Activated naive CD8-positive, alpha-beta T cell (primary cell): ENCODE results near the gene SPDYE17.
"Not testable (repeated sequence)": the region's sequence is repeated elsewhere in the genome, so short reads cannot be mapped to it uniquely, and the experiment has no call there.

Experiments
- H3K27ac Mint-ChIP-seq: one replicate; pipeline ENCODE4 v1.8.0; 2021; ENCODE audit warnings: mixed read lengths
- H3K27me3 Mint-ChIP-seq: one replicate; pipeline ENCODE4 v1.8.0; 2021; ENCODE audit warnings: mixed read lengths
- H3K36me3 Mint-ChIP-seq: one replicate; pipeline ENCODE4 v1.8.0; 2021; ENCODE audit warnings: mixed read lengths
- H3K4me1 Mint-ChIP-seq: one replicate; pipeline ENCODE4 v1.8.0; 2021; ENCODE audit warnings: low read depth, mixed read lengths
- H3K4me3 Mint-ChIP-seq: one replicate; pipeline ENCODE4 v1.8.0; 2021; ENCODE audit warnings: mild to moderate bottlenecking, mixed read lengths
- H3K9me3 Mint-ChIP-seq: one replicate; pipeline ENCODE4 v1.8.0; 2021; ENCODE audit warnings: low read depth, mixed read lengths

The SPDYE17 gene, protein sequence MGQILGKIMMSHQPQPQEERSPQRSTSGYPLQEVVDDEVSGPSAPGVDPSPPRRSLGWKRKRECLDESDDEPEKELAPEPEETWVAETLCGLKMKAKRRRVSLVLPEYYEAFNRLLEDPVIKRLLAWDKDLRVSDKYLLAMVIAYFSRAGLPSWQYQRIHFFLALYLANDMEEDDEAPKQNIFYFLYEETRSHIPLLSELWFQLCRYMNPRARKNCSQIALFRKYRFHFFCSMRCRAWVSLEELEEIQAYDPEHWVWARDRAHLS

DNA sequence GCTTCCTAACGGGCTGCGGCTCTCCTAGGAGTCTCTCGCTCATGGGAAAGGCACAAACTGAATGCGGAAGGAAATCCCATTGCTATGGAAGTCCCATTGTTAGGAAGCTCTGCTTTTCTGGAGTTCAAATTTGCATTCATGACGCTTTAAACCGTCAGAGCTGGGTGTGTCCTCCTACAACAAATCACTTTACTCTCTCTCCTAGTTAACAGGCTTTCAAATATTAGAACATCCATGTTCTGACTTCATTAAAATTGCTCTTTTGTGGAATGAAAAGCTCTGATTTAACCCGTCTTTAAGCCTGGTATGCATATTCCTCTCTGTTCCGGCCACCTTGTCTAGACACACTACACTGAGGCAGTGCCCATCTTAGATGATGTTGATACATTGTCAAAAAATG is at the start of gene SPDYE17:
SPDYE17 (minus strand) TSS at position 101 of the 400 bp plus-strand sequence. CDS start 1,791 bp downstream, outside the sequence.
- H3K27me3 Mint-ChIP-seq, H3K9me3 Mint-ChIP-seq, H3K4me3 Mint-ChIP-seq, H3K27ac Mint-ChIP-seq, H3K36me3 Mint-ChIP-seq, H3K4me1 Mint-ChIP-seq: not testable (repeated sequence)

DNA sequence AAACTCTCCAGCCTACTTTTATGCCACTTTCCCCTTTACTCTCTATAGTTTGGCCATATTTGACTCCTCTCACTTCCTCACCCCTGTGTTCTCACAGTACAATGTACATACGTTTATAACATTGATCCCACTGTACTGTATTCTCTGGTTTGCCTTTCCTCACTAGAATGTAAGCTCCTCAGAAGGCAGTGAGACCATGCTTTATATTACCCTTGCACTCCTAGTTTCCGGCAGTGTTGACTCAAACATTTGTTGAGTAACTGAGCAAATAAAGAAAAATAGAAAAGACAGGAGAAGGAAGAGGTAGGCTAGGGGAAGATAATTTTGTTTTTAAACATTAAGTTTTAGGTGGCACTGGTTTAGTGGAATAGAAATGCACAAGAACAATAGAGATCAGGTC is 48.1 kb upstream of the SPDYE17 start:
- H3K4me1 Mint-ChIP-seq, H3K4me3 Mint-ChIP-seq, H3K36me3 Mint-ChIP-seq, H3K27me3 Mint-ChIP-seq, H3K9me3 Mint-ChIP-seq, H3K27ac Mint-ChIP-seq: not testable (repeated sequence)

DNA sequence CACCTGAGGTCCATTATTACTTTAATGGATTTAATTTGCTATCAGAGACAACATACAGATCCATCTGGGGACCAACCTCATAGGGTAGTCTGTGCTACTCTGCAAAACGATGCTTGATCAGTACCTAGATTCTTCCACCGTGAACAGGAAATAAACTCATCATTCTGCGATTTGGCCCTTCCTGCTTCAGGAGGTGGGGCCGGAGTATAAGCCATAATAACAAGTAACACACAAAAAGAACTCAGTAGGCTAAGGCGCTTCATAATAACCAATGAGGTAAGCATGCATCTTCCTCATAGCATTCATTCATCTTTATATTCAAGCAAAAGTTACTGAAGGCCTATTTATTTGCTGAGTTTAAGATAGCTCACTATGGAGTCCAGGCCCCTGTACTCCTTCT is 47.5 kb upstream of the SPDYE17 start:
- H3K36me3 Mint-ChIP-seq, H3K4me1 Mint-ChIP-seq, H3K27me3 Mint-ChIP-seq, H3K4me3 Mint-ChIP-seq, H3K27ac Mint-ChIP-seq, H3K9me3 Mint-ChIP-seq: not testable (repeated sequence)

DNA sequence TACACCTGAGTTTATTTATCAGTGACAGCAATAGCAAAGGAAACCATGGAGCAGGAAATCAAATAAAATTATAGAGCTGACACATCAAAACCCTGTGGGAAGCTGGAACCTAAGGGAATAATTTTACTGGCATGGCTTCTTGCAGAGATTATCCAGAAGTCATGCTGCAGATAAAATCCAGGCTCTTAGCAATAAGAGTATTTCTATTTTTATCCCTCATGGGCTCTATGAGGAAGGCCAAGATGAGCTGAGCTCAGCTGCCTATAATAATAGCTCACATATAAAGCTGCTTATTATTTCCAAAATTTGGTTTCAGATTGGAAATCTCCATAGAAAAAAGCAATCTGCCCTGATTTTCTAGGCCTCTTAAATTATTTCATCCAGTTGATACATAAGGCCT is 47.0 kb upstream of the SPDYE17 start:
- H3K4me3 Mint-ChIP-seq, H3K4me1 Mint-ChIP-seq, H3K9me3 Mint-ChIP-seq, H3K27me3 Mint-ChIP-seq, H3K27ac Mint-ChIP-seq: not testable (repeated sequence)
- H3K36me3 Mint-ChIP-seq: peaks cover 12% of the 10 kb centered on the region

DNA sequence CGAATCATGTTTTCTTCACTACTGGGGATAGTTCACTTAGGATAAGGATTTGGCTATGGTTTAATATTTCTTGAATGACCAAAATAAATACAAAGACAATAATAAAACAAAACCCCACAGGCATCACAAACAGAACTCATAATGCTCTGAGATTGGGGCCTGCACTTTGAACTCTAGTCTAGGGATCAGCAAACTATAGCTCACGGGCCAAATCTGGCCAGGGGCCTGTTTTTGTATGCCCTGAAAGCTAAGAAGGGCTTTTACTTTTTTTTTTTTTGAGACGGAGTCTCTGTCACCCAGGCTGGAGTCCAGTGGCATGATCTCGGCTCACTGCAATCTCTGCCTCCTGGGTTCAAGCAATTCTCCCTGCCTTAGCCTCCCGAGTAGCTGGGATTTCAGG is 44.9 kb upstream of the SPDYE17 start:
- H3K9me3 Mint-ChIP-seq, H3K27me3 Mint-ChIP-seq: not testable (repeated sequence)

DNA sequence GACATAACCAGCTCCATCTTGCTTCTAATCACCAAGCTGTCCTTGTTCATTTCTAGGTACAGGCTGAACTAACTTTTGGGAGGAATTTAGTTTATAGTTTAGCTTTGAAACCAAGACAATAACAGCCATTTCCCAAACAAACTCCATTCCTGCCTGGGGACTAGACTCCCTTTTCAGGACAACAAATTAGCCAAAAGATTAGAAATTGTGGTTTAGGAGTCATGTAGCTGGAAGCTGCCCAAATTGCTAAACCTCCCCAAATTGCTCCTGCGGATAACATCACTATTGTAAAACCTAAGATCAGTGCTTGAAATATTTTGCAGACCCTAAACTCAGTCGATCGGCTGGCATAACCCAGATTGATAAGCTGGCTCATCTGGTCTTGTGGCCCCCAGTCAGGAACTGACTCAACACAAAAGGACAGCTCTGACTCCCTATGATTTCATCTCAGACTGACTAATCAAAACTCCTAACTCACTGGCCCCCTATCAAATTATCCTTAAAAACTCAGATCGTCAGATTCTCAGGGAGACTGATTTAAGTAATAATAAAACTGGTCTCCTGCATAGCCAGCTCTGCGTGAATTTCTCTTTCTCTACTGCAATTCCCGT is 42.7 kb upstream of the SPDYE17 start:
- H3K27ac Mint-ChIP-seq, H3K4me1 Mint-ChIP-seq, H3K4me3 Mint-ChIP-seq, H3K27me3 Mint-ChIP-seq, H3K9me3 Mint-ChIP-seq: not testable (repeated sequence)
- H3K36me3 Mint-ChIP-seq: peaks cover 19% of the 10 kb centered on the region

More for the DNA sequence above, 44.9 kb upstream of the SPDYE17 start:
- H3K27ac Mint-ChIP-seq, H3K4me3 Mint-ChIP-seq, H3K4me1 Mint-ChIP-seq: not testable (repeated sequence)
- H3K36me3 Mint-ChIP-seq: peaks cover 11% of the 10 kb centered on the region

DNA sequence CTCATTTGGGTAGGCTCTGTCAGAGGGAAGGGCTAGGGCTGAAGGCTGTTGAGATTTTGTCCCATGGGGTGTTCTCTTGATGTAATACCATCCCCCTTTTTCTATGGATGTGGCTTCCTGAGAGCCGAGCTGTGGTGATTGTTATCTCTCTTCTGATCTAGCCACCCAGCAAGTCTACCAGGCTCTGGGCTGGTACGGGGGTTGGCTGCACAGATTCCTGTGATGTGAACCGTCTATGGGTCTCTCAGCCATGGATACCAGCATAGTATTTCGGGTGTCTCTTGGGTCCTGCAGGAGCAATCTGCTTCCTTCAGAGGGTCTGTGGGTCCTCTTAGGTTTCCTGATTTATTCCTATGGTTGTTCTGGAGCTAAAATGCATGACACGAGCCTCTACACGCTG is 38.9 kb upstream of the SPDYE17 start:
- Mint-ChIP-seq H3K36me3 (peaks cover 19% of the 10 kb centered on the region), H3K4me1 (peaks cover 24% of the 10 kb centered on the region)
- H3K9me3 Mint-ChIP-seq, H3K27ac Mint-ChIP-seq, H3K4me3 Mint-ChIP-seq, H3K27me3 Mint-ChIP-seq: not testable (repeated sequence)

DNA sequence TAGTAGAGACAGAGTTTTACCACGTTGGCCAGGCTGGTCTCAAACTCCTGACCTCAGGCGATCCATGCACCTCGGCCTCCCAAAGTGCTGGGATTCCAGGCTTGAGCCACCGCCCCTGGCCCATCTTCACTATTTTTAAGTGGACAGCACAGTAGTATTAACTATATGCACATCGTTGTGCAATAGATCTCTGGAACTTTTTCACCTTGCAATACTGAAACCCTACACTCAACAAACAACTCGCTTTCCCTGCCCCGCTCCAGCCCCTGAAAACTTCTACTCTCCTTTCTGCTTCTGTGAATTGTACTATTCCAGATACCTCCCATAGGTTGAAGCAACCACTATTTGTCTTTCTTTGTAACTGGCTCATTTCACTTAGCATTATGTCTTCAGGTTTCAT is 33.7 kb upstream of the SPDYE17 start:
- H3K9me3 Mint-ChIP-seq, H3K4me3 Mint-ChIP-seq, H3K27me3 Mint-ChIP-seq, H3K27ac Mint-ChIP-seq, H3K36me3 Mint-ChIP-seq: not testable (repeated sequence)
- peaks cover 20% of the 10 kb centered on the region for H3K4me1 Mint-ChIP-seq

DNA sequence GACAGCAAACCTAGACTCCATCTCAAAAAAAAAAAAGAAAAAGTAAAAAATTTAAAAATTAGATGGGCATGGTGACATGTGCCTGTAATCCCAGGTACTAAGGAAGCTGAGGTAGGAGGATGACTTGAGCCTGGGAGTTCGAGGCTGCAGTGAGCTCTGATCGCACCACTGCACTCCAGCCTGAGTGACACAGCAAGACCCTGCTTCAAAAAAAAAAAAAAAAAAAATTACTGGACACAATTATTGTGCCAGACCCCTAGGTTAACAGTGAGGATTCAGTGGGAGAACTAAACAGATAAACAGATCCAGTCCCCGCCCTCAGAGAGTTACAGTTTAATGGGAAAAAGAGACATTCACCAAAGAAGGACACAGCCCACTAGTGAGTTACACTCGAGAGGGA is 31.6 kb upstream of the SPDYE17 start:
- not testable (repeated sequence) for H3K36me3 Mint-ChIP-seq, H3K27me3 Mint-ChIP-seq, H3K4me3 Mint-ChIP-seq, H3K4me1 Mint-ChIP-seq, H3K27ac Mint-ChIP-seq, H3K9me3 Mint-ChIP-seq

DNA sequence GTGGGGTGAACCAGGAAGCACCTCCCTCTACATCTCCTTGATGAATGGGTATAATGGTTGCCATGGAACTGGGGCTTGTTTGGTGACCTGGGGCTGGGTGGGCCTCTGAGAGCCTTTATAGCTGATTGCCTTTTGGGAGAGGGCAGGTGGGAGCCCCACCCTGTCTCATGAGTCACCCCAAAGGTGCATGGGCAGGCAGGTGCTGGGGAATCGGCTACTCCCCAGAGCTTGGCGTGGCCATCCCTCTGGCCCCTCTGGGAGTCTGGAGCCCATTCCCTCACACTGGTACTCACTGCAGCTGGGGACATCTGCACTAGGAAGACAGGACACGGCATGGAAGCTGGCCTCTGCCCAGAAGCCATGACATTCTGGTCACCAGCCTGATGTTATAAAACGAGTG is 30.4 kb upstream of the SPDYE17 start, which contains the start of gene SPDYE18:
SPDYE18 (minus strand) TSS at position 2 of the 400 bp plus-strand sequence. CDS start 2,046 bp downstream, outside the sequence.
- not testable (repeated sequence) for H3K4me1 Mint-ChIP-seq, H3K4me3 Mint-ChIP-seq, H3K27me3 Mint-ChIP-seq, H3K36me3 Mint-ChIP-seq, H3K27ac Mint-ChIP-seq, H3K9me3 Mint-ChIP-seq

DNA sequence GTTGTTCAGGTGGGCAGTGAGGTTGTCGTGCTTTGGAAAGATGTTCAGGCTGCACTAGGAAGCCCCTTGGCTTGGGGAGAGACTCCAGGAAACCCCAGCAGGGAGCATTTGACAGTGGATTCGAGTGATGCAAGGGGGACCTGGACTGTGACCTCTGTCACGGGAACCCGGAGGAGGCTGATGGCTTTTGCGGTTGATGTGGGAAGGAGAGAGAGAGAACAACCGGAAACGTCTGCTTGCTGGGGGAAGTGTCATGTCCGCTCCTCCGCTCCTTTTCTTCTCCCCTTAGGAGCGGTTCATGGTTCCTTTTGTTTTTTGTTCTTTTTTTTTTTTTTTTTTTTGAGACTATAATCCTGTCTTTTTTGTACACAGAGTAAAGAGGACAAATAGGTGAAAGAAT is 5.8 kb downstream of the SPDYE17 start:
- not testable (repeated sequence) for H3K4me3 Mint-ChIP-seq, H3K27ac Mint-ChIP-seq, H3K36me3 Mint-ChIP-seq, H3K9me3 Mint-ChIP-seq, H3K4me1 Mint-ChIP-seq, H3K27me3 Mint-ChIP-seq

DNA sequence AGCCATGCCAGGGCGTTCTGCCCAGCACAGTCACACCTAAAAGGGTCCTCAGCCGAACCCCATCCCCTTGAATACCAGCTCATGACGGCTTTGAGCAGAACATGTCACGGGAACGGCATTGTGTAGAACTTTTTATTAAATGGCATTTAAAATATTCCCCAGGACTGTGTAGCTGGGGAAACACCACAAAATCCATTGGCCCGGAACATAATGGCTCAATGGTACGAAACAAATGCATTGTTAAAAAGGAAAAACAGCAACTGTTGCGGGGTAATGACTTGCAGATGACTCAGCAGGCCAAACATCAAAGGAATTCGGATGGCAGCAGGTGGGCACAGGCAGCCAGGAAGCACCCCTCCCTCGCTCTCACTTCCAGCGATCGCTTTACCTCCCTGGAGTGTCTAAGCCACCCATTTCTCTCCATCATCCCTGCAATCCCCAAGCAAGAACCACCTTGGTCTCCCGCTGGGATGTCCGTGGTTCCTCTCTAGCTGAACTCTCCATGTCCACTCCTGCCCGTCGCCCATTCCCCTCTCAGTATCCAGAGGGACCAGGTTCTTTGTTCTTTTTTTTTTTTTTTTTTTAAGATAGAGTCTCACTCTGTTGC is 22.0 kb downstream of the SPDYE17 start:
- not testable (repeated sequence) for H3K4me1 Mint-ChIP-seq, H3K27me3 Mint-ChIP-seq, H3K9me3 Mint-ChIP-seq, H3K27ac Mint-ChIP-seq, H3K36me3 Mint-ChIP-seq, H3K4me3 Mint-ChIP-seq

DNA sequence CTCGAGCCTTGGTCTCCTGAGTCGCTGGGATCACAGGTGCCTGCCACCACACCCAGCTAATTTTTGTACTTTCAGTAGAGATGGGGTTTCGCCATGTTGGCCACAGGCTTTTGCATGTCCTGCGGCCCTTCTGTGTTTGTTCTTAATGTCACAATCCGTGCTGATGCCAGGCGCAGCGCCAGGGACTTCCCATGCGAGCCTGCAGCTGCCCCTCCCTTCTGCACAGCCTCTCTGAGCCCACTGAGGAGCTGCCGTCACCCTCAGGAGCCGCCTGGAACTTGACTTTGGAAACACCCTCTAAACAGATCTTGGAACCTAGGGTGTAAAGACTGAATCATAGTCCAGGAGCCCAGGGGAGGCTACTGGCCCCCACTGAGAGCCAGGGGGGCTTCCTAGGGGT is 24.2 kb downstream of the SPDYE17 start:
- not testable (repeated sequence) for H3K9me3 Mint-ChIP-seq, H3K27me3 Mint-ChIP-seq, H3K4me1 Mint-ChIP-seq, H3K27ac Mint-ChIP-seq, H3K4me3 Mint-ChIP-seq, H3K36me3 Mint-ChIP-seq

DNA sequence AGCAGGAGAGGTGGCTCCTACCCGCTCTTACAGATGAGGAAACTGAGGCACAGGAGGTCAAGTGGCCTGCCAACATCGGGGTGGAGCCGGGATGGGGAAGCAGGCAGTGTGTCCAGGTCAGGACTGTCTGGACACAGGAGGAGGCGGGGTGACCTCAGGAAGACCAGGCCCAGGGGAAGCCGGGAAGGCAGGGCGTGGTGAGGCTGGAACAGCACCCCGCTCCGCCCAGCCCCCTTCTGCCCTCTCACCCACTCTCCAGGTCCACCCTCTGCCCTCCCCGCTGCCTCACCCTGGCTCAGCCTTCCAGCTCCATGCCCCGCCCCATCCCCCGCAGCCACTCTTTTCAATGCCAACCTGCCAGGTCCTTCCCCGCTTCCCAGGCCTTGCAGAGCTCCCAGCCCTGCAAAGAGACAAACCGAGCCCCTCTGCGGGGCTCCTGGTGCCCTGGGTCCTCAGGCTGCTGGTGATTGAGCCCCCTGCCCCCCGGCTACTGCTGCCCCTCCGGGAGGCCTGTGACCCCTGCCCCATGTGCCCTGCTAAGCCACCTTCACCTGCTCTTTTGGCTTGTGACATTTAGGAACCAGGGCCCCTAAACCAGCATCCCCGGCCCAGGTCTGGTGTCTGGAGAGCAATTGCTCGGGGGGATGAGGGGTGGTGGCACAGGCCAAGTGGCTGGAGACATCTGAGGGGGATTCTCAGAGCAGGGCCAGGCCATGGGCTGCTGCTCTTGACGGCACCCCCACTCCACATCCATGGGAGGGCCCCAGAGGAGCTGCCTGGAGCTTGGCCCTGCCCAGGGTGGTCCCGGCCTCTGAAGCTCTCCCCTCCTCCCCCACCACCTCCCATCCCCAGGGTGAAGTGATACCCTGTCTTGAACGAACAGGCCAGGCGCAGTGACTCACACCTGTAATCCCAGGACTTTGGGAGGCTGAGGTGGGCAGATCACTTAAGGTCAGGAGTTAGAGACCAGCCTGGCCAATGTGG is 25.7 kb downstream of the SPDYE17 start:
- H3K4me1 Mint-ChIP-seq, H3K4me3 Mint-ChIP-seq, H3K27me3 Mint-ChIP-seq, H3K36me3 Mint-ChIP-seq, H3K27ac Mint-ChIP-seq, H3K9me3 Mint-ChIP-seq: not testable (repeated sequence)

DNA sequence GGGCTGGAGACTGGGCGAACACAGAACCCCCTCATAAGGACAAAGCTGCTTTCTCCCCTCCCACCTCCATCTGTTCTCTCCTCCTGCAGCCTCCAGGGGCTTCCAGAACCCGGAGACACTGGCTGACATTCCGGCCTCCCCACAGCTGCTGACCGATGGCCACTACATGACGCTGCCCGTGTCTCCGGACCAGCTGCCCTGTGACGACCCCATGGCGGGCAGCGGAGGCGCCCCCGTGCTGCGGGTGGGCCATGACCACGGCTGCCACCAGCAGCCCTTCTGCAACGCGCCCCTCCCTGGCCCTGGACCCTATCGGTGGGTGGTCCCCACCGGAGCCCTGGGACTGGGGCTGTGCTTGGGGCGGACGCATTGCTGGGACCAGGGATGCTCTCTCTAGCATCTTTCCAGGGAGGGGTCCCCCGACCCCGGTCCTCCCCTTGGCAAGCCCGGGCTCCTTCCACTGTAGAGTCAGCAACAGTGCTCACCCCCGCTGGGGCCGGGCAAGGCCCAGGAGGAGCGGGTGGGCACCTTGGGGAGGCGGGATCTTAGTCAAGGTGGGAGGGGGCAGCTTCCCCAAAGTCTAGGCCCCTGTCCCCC is 26.6 kb downstream of the SPDYE17 start:
- not testable (repeated sequence) for H3K4me3 Mint-ChIP-seq, H3K36me3 Mint-ChIP-seq, H3K27me3 Mint-ChIP-seq, H3K4me1 Mint-ChIP-seq, H3K27ac Mint-ChIP-seq, H3K9me3 Mint-ChIP-seq
